Vagina (tissue), 2 donors: ENCODE measurements around the gene DDIAS.

ENCODE experiments used
- CTCF ChIP-seq, 3 experiments: fragments of 450-650 bp in 2 of 3; fragments of 200-600 bp in 1 of 3; sonication (generic) in 1 of 3; IDR thresholded peaks; one replicate each; pipeline ENCODE4 v1.5.1; 2017 to 2019; ENCODE audit warnings: antibody characterized with exemption in 3 of 3, mild to moderate bottlenecking in 2 of 3, moderate library complexity in 2 of 3
- POLR2A ChIP-seq, 2 donors: fragments of 450-650 bp; IDR thresholded peaks; one replicate each; pipeline ENCODE4 v1.6.1; 2017; ENCODE audit warnings: antibody characterized with exemption in 2 of 2, mild to moderate bottlenecking in 2 of 2, moderate library complexity in 2 of 2

- no peak for TF ChIP-seq CTCF (IDR thresholded peaks at IDR 0.05)
- no peak for TF ChIP-seq POLR2A (IDR thresholded peaks at IDR 0.05)
Observed at GRCh38 chr11:82909015-82909640, 7.6 kb downstream of the DDIAS start.
